ENCODE measurements around the gene TRAPPC10. TPM values are rescaled to one million over a fixed set of nuclear protein-coding genes. Genes with fewer than 3 reads are reported as not detected.

Gene TRAPPC10
- total and polyA plus RNA-seq, 2 of the 8 experiments (the other 6 are each of a cell fraction or from before 2014, with no cell fraction given): 18.5 to 29.8 TPM

GRCh38 chr21:43976661-43977060 is 35.4 kb upstream of the TRAPPC10 start (continued):
- TF ChIP-seq GABPA (IDR thresholded peaks at IDR 0.05; ENCODE audit: borderline replicate concordance, insufficient read depth, low read length) (no peak), POLR2A (IDR thresholded peaks at IDR 0.05; ENCODE audit: control extremely low read depth in 1 of 2, low read depth in 2 of 2, low read length in 2 of 2) (no peak), BCL11A (IDR thresholded peaks at IDR 0.05; ENCODE audit: low read depth in 2 of 2, low read length in 2 of 2) (no peak)
